ENCODE results near the gene NAV2. TPM values are rescaled to one million over a fixed set of nuclear protein-coding genes. Genes with fewer than 3 reads are reported as not detected.

Gene NAV2
- polyA plus RNA-seq, 1 experiment, result 5.1 TPM

DNA sequence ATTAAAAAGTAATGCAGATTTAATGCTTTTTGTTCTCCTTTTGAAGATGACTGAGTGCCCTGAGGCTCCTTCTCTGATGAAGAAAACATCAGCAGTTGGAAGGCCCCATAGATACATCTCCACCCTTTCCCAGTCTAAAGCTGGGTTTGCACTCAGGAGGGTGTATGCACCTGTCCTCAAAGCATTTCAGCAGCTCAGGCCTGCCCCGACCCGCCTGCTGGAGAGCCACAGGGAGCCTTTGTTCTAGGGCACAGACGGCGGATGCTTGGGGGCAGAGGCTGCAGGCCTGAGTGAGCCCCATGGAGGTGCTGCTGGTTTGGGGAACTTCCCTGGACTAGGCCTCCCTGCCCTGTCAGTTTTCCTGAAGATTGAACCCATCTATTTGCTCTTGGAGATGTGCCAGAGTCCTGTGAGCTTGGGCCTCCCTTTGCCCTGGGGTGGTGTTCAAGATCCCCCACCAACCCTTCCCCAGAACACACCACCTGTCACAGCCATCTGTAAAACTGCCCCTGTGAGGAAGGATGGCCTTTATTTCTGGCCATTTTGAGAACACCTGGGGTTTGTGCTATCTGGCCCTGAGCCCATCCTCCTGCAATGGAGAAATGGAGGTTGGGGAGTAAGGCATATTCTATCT, 160.0 kb downstream of the NAV2 start:
- TF ChIP-seq, protein P1, sequence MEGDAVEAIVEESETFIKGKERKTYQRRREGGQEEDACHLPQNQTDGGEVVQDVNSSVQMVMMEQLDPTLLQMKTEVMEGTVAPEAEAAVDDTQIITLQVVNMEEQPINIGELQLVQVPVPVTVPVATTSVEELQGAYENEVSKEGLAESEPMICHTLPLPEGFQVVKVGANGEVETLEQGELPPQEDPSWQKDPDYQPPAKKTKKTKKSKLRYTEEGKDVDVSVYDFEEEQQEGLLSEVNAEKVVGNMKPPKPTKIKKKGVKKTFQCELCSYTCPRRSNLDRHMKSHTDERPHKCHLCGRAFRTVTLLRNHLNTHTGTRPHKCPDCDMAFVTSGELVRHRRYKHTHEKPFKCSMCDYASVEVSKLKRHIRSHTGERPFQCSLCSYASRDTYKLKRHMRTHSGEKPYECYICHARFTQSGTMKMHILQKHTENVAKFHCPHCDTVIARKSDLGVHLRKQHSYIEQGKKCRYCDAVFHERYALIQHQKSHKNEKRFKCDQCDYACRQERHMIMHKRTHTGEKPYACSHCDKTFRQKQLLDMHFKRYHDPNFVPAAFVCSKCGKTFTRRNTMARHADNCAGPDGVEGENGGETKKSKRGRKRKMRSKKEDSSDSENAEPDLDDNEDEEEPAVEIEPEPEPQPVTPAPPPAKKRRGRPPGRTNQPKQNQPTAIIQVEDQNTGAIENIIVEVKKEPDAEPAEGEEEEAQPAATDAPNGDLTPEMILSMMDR (IDR thresholded peaks at IDR 0.05; ENCODE audit: low read depth, low read length), result no peak
- POLR2A ChIA-PET, result no interaction called here
- Histone ChIP-seq H3K27me3 (ENCODE audit: control insufficient read depth, insufficient read depth, low read length) (no peaks in the 10 kb centered on the region), H3K4me3 (ENCODE audit: low read depth, low read length) (no peak overlapping the region), H3K9me3 (ENCODE audit: control insufficient read depth, insufficient read depth, low read length) (no peaks in the 10 kb centered on the region), H3K27ac (ENCODE audit: low read depth, low read length) (no peak overlapping the region)
- DNase-seq (ENCODE audit: low read depth, low spot score), result no peak
- CTCF ChIA-PET, result no interaction called here

DNA sequence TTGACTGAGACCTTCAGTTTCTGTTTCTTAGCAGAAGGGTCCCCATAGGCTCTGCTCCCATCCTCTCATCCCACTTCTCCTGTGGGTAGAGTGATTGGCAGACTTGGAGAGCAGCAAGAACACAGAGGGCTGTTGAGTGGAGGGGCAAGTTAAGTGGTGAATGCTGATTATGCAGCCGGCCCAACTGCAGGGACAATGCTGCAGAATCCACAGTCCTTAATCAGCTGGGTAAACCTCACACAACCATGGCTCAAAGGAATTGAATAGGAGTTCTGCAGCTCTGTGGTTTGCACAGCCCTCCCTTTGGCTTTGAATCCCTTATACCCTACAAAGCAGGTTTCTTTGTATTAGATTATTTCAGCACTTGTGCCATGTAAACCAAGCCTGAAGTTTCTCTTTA, 161.1 kb downstream of the NAV2 start:
- TF ChIP-seq, protein P1 (IDR thresholded peaks at IDR 0.05; ENCODE audit: low read depth, low read length), result no peak
- ChIA-PET CTCF (no interaction called here), POLR2A (no interaction called here)
- no peak overlapping the region for H3K27ac ChIP-seq (ENCODE audit: low read depth, low read length)
- H3K27me3 ChIP-seq (ENCODE audit: control insufficient read depth, insufficient read depth, low read length), result no peaks in the 10 kb centered on the region
- DNase-seq (ENCODE audit: low read depth, low spot score), result no peak
- H3K9me3 ChIP-seq (ENCODE audit: control insufficient read depth, insufficient read depth, low read length), result no peaks in the 10 kb centered on the region
- no peak overlapping the region for H3K4me3 ChIP-seq (ENCODE audit: low read depth, low read length)

DNA sequence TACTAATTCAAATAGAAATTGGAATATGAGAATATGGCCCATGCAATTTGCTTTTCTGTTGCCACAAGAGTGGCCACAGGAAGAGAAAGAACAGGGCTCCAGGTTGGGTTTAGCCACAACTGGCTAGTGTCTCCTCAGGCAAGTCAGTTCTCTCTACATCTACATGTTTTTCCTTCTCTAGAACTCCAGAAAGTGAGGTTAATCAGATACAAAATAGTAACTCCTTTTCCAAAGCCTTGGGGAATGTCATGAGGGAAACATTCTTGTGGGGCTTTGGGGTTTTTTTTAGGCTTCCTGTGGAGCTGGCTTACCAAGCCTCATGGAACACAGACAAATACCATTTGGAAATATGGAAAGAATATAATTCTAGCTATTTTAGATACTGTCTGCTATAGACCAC, 161.6 kb downstream of the NAV2 start:
- TF ChIP-seq, protein P1 (IDR thresholded peaks at IDR 0.05; ENCODE audit: low read depth, low read length), result no peak
- DNase-seq (ENCODE audit: low read depth, low spot score), result no peak
- no peak overlapping the region for H3K27ac ChIP-seq (ENCODE audit: low read depth, low read length)
- CTCF ChIA-PET, result no interaction called here
- H3K27me3 ChIP-seq (ENCODE audit: control insufficient read depth, insufficient read depth, low read length), result no peaks in the 10 kb centered on the region
- H3K9me3 ChIP-seq (ENCODE audit: control insufficient read depth, insufficient read depth, low read length), result no peaks in the 10 kb centered on the region
- POLR2A ChIA-PET, result no interaction called here
- H3K4me3 ChIP-seq (ENCODE audit: low read depth, low read length), result no peak overlapping the region

DNA sequence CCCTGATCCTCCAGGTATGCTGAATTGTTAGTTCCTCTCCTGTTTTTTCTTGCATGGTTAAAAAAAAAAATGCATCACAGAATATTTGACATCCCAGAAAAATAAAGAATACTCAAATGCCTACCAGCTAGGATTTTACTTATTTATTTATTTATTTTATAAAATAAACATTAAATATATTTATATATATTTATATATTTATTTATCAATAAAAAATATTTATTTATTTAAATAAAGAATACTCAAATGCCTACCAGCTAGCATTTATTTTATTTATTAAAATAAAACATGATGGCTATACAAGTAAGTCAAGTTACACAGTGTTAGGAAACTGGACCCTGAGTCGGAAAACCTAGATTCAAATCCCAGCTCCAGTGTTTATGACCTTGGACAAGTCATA, 164.1 kb downstream of the NAV2 start:
- no peaks in the 10 kb centered on the region for H3K27me3 ChIP-seq (ENCODE audit: control insufficient read depth, insufficient read depth, low read length)
- H3K9me3 ChIP-seq (ENCODE audit: control insufficient read depth, insufficient read depth, low read length), result no peaks in the 10 kb centered on the region
- no peak overlapping the region for H3K27ac ChIP-seq (ENCODE audit: low read depth, low read length)
- CTCF ChIA-PET, result interaction anchor here (1.0 to 1.1 kb wide), 2 partner anchors 27 to 617 kb away, joined by 4 to 5 read pairs; no protein-coding TSS in a partner anchor
- POLR2A ChIA-PET, result no interaction called here
- no peak for DNase-seq (ENCODE audit: low read depth, low spot score)
- H3K4me3 ChIP-seq (ENCODE audit: low read depth, low read length), result no peak overlapping the region
- TF ChIP-seq, protein P1 (IDR thresholded peaks at IDR 0.05; ENCODE audit: low read depth, low read length), result no peak

DNA sequence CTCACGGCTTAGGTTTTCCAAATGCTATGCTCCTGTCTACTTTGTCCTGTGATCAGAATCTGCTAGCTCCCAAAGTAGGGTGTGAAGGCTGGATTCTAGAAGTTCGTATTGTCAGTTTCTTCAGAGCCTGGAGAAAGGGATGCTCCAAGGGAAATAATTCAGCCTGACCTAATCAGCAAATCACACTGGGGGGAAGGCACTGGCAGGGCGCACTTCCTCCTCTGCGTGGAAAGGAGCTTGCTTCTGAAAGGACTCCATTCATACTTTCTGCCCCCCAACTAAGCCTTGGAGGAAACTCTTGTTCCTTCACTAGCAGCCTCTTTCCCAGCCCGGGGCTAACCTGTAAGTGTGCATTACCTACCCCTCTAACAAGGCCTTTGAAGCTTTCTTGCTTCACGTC, 165.9 kb downstream of the NAV2 start:
- POLR2A ChIA-PET, result no interaction called here
- no peak overlapping the region for H3K27ac ChIP-seq (ENCODE audit: low read depth, low read length)
- H3K9me3 ChIP-seq (ENCODE audit: control insufficient read depth, insufficient read depth, low read length), result no peaks in the 10 kb centered on the region
- CTCF ChIA-PET, result interaction anchor here (0.5 to 1.3 kb wide), 3 partner anchors 26 to 618 kb away, joined by 3 read pairs; no protein-coding TSS in a partner anchor
- TF ChIP-seq, protein P1 (IDR thresholded peaks at IDR 0.05; ENCODE audit: low read depth, low read length), result no peak
- H3K4me3 ChIP-seq (ENCODE audit: low read depth, low read length), result no peak overlapping the region
- H3K27me3 ChIP-seq (ENCODE audit: control insufficient read depth, insufficient read depth, low read length), result no peaks in the 10 kb centered on the region
- DNase-seq (ENCODE audit: low read depth, low spot score), result no peak
